Endothelial cell of umbilical vein (primary cell): Measurements from ENCODE around the gene RAMP2. TPM values are rescaled to one million over a fixed set of nuclear protein-coding genes. Genes with fewer than 3 reads are reported as not detected.

Experiments
- BruUV-seq: library from RNA; stranded (reverse); fragments of 400-500 nt; replicated peaks from 2 replicates; lab custom pipeline; 2021; lab: Mats Ljungman, UMichigan
- CTCF ChIA-PET: fragments of 300-600, 350-600 bp; sonication (Branson Sonifier 250); formaldehyde crosslinking; loops from one replicate; lab custom pipeline; 2021; ENCODE audit warnings: antibody characterized with exemption, inconsistent platforms; lab: Charles Lee
- POLR2A ChIA-PET: fragments of 300-600, 350-600 bp; sonication (Branson Sonifier 250); formaldehyde crosslinking; loops from one replicate; lab custom pipeline; 2021; ENCODE audit warnings: antibody characterized with exemption, inconsistent platforms; lab: Charles Lee
- DNase-seq: peaks from one replicate; pipeline ENCODE4 v3.0.0-alpha.2; 2011; ENCODE audit warnings: low read depth, low spot score
- FAIRE-seq: peaks from 2 replicates; lab custom pipeline; 2011; peaks lifted over from hg19 to GRCh38; lab: Jason Lieb, UNC
- H2AFZ ChIP-seq: 2 replicates; pipeline ENCODE4 v1.6.0; 2012; ENCODE audit warnings: low read depth, low read length, control low read depth, inconsistent platforms
- H3K27ac ChIP-seq: 2 replicates; pipeline ENCODE4 v1.5.1; 2011; ENCODE audit warnings: low read depth, mild to moderate bottlenecking, control low read depth, low read length, moderate library complexity; ENCODE audit not compliant: insufficient read depth
- H3K27me3 ChIP-seq, 2 experiments: 2 replicates each; pipeline versions ENCODE4 v1.6.0 to v1.6.1; 2011; ENCODE audit warnings: low read length in 2 of 2, mixed read lengths in 1 of 2; ENCODE audit not compliant: control insufficient read depth in 2 of 2, insufficient read depth in 2 of 2
- H3K36me3 ChIP-seq, 2 experiments: 2 replicates in 1 of 2; 3 replicates in 1 of 2; pipeline ENCODE4 v1.5.1; 2011; ENCODE audit warnings: low read length in 2 of 2, mild to moderate bottlenecking in 1 of 2, moderate library complexity in 1 of 2; ENCODE audit not compliant: control insufficient read depth in 2 of 2, insufficient read depth in 2 of 2; ENCODE audit errors: extremely low read depth in 1 of 2
- H3K4me1 ChIP-seq: 3 replicates; pipeline ENCODE4 v1.5.1; 2011; ENCODE audit warnings: mild to moderate bottlenecking, low read length; ENCODE audit not compliant: control insufficient read depth, insufficient read depth; ENCODE audit errors: extremely low read depth
- H3K4me2 ChIP-seq: 2 replicates; pipeline ENCODE4 v1.6.1; 2011; ENCODE audit warnings: low read length, control low read depth, mixed read lengths; ENCODE audit not compliant: insufficient read depth
- H3K4me3 ChIP-seq, 3 experiments: fragments of 200-600 bp in 1 of 3; sonication (generic), shearing (Covaris generic) in 1 of 3; replicated peaks in 1 of 3; 2 replicates each; pipeline ENCODE4 v1.5.1; 2011 to 2016; ENCODE audit warnings: control low read depth in 3 of 3, low read length in 3 of 3, mild to moderate bottlenecking in 2 of 3, inconsistent platforms in 1 of 3, low read depth in 1 of 3, moderate library complexity in 1 of 3; ENCODE audit not compliant: insufficient read depth in 1 of 3
- H3K79me2 ChIP-seq: 2 replicates; pipeline ENCODE4 v1.6.0; 2012; ENCODE audit warnings: low read length, inconsistent platforms; ENCODE audit not compliant: control insufficient read depth, insufficient read depth
- H3K9ac ChIP-seq: replicated peaks from 2 replicates; pipeline ENCODE3; 2011; ENCODE audit warnings: low read length, control low read depth; ENCODE audit not compliant: insufficient read depth; ENCODE audit errors: extremely low read depth
- H3K9me1 ChIP-seq: replicated peaks from 3 replicates; pipeline ENCODE4 v1.6.0; 2011; ENCODE audit warnings: mild to moderate bottlenecking, low read length; ENCODE audit not compliant: control insufficient read depth, insufficient read depth; ENCODE audit errors: extremely low read depth
- H3K9me3 ChIP-seq: replicated peaks from 2 replicates; pipeline ENCODE4 v1.5.1; 2012; ENCODE audit warnings: low read length, inconsistent platforms; ENCODE audit not compliant: control insufficient read depth, insufficient read depth
- H4K20me1 ChIP-seq: replicated peaks from 2 replicates; pipeline ENCODE3; 2011; ENCODE audit warnings: mild to moderate bottlenecking, low read length; ENCODE audit not compliant: control insufficient read depth, insufficient read depth; ENCODE audit errors: extremely low read depth
- EZH2 ChIP-seq: IDR thresholded peaks from 2 replicates; pipeline ENCODE4 v1.6.1; 2012; ENCODE audit warnings: borderline replicate concordance, low read depth, mild to moderate bottlenecking, moderate library complexity, low read length, inconsistent platforms; ENCODE audit not compliant: severe bottlenecking
- FOS ChIP-seq: IDR thresholded peaks from 2 replicates; pipeline ENCODE4 v1.6.1; 2011; ENCODE audit warnings: mild to moderate bottlenecking, low read length, moderate library complexity, borderline replicate concordance; ENCODE audit not compliant: insufficient read depth
- GATA2 ChIP-seq: IDR thresholded peaks from 2 replicates; pipeline ENCODE4 v1.7.0; 2011; ENCODE audit warnings: low read depth, mild to moderate bottlenecking, moderate library complexity, mixed read lengths, low read length; ENCODE audit not compliant: insufficient read length, insufficient read depth
- JUN ChIP-seq: IDR thresholded peaks from 2 replicates; pipeline ENCODE4 v1.6.1; 2011; ENCODE audit warnings: borderline replicate concordance, low read depth; ENCODE audit not compliant: insufficient read length, insufficient read depth
- MYC ChIP-seq: IDR thresholded peaks from one replicate; pipeline ENCODE4 v1.6.1; 2011; ENCODE audit warnings: mild to moderate bottlenecking, low read depth, low read length
- POLR2A ChIP-seq: IDR thresholded peaks from 2 replicates; pipeline ENCODE4 v1.6.1; 2012; ENCODE audit warnings: low read depth, mild to moderate bottlenecking, control low read depth, low read length
- POLR2AphosphoS5 ChIP-seq: IDR thresholded peaks from 2 replicates; pipeline ENCODE4 v1.6.1; 2012; ENCODE audit warnings: low read depth, mild to moderate bottlenecking, control low read depth, low read length, moderate library complexity; ENCODE audit not compliant: insufficient read depth
- dilution Hi-C: fragments of 300-500 bp; cut with MboI; formaldehyde crosslinking; loops from one replicate; pipeline ENCODE4 v1.15.0; 2019; ENCODE audit warnings: low sequenced_read_pairs; ENCODE audit not compliant: extremely low pct_ligation_motif_present
- intact Hi-C: fragments of 100-400 bp; cut with micrococcal nuclease; formaldehyde crosslinking; loops from one replicate; pipeline ENCODE4 v1.10.0; 2022
- polyA plus RNA-seq, 4 experiments: library from polyadenylated mRNA; depleted of rRNA in 3 of 4; stranded (reverse) in 3 of 4; unstranded in 1 of 4; fragments of >200 nt; gene quantifications; 2 replicates each; pipeline versions ENCODE4 v1.2.1 to v1.2.3, GENCODE V29; 2011 to 2012; ENCODE audit warnings: missing spikeins in 1 of 4
- total RNA-seq: library from RNA; stranded (reverse); gene quantifications from 2 replicates; pipeline ENCODE4 v1.2.3, GENCODE V29; 2021
- TF ChIP-seq, protein P1 (sequence below), 2 donors: IDR thresholded peaks; 1 replicate in 1 of 2; 2 replicates in 1 of 2; pipeline ENCODE4 v1.5.1; 2011; ENCODE audit warnings: low read length in 2 of 2, mild to moderate bottlenecking in 2 of 2, moderate library complexity in 2 of 2, control low read depth in 1 of 2, inconsistent platforms in 1 of 2, low read depth in 1 of 2; ENCODE audit not compliant: insufficient read depth in 1 of 2; ENCODE audit errors: extremely low read depth in 1 of 2
- TF ChIP-seq, protein P2 (sequence below): IDR thresholded peaks from 2 replicates; pipeline ENCODE4 v1.6.1; 2011; ENCODE audit not compliant: insufficient read depth, insufficient read length

Gene RAMP2
- total and polyA plus RNA-seq, 2 donors (not counting 3 experiments of a cell fraction or from before 2014, with no cell fraction given) = 106 to 192 TPM

DNA sequence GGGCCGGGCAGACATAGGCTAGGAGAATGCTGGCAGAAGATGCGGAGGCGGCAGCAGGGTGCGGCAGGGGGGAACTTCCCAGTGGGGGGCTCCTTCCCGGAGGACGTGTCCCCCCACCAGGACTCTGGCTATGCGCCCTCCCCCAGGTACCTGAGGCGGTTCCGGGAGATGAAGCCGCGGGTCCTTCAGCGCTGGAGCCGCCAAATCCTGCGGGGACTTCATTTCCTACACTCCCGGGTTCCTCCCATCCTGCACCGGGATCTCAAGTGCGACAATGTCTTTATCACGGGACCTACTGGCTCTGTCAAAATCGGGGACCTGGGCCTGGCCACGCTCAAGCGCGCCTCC lies 22.7 kb downstream of the RAMP2 start:
- DNase-seq = no peak
- CTCF ChIA-PET = interaction anchor here (0.9 to 4.7 kb wide), 4 partner anchors 10 to 41 kb away, joined by 3 to 44 read pairs (median 12); partner anchors contain the start of genes BECN1 and VPS25
- dilution Hi-C loops = no loop called here

More for the DNA sequence above, 22.7 kb downstream of the RAMP2 start:
- Histone ChIP-seq H3K27me3 (peaks cover 16% of the 10 kb centered on the region in 2 experiments), H3K27ac (no peak overlapping the region), H3K4me2 (peak overlapping the region; percentile 4), H3K4me1 (peaks cover 35% of the 10 kb centered on the region), H3K9me1 (no peaks in the 10 kb centered on the region), H3K36me3 (peaks cover 0 to 5% of the 10 kb centered on the region in 2 experiments), H3K4me3 (no peak overlapping the region), H3K79me2 (no peaks in the 10 kb centered on the region), H3K9me3 (no peaks in the 10 kb centered on the region), H4K20me1 (no peaks in the 10 kb centered on the region), H2AFZ (no peak overlapping the region), H3K9ac (no peak overlapping the region)
- no TSS peak for BruUV-seq
- POLR2A ChIA-PET = no interaction called here
- intact Hi-C loops = loop anchor here (5.0 kb wide), 1 partner anchor 106 kb away; the partner anchor contains the start of gene PLEKHH3
- no peak for FAIRE-seq
- no peak for TF ChIP-seq POLR2AphosphoS5
- no peak for TF ChIP-seq MYC
- TF ChIP-seq GATA2 = no peak
- TF ChIP-seq, protein P1, sequence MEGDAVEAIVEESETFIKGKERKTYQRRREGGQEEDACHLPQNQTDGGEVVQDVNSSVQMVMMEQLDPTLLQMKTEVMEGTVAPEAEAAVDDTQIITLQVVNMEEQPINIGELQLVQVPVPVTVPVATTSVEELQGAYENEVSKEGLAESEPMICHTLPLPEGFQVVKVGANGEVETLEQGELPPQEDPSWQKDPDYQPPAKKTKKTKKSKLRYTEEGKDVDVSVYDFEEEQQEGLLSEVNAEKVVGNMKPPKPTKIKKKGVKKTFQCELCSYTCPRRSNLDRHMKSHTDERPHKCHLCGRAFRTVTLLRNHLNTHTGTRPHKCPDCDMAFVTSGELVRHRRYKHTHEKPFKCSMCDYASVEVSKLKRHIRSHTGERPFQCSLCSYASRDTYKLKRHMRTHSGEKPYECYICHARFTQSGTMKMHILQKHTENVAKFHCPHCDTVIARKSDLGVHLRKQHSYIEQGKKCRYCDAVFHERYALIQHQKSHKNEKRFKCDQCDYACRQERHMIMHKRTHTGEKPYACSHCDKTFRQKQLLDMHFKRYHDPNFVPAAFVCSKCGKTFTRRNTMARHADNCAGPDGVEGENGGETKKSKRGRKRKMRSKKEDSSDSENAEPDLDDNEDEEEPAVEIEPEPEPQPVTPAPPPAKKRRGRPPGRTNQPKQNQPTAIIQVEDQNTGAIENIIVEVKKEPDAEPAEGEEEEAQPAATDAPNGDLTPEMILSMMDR (IDR thresholded peaks at IDR 0.05; ENCODE audit: extremely low read depth in 1 of 2, insufficient read depth in 1 of 2, low read depth in 1 of 2, low read length in 2 of 2) = no peak
- TF ChIP-seq, protein P2, sequence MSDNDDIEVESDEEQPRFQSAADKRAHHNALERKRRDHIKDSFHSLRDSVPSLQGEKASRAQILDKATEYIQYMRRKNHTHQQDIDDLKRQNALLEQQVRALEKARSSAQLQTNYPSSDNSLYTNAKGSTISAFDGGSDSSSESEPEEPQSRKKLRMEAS = no peak
- no peak for TF ChIP-seq EZH2
- TF ChIP-seq FOS = no peak
- TF ChIP-seq POLR2A = no peak
- TF ChIP-seq JUN = no peak
